Omental fat pad (tissue), 4 donors: Measurements from ENCODE around the gene APBA3. TPM values are rescaled to one million over a fixed set of nuclear protein-coding genes. Genes with fewer than 3 reads are reported as not detected.
"Not testable (repeated sequence)": the region's sequence is repeated elsewhere in the genome, so short reads cannot be mapped to it uniquely, and the experiment has no call there.

Experiments used
- ATAC-seq: fragments of 150-250 bp; one replicate; pipeline ENCODE4 v1.9.1; 2016; ENCODE audit warnings: mild to moderate bottlenecking, moderate library complexity; ENCODE audit not compliant: low FRiP score
- DNase-seq: peaks from one replicate; pipeline ENCODE4 v3.0.0-alpha.2; 2019; ENCODE audit warnings: low spot score
- CTCF ChIP-seq, 3 donors: fragments of 450-650 bp; IDR thresholded peaks; one replicate each; pipeline ENCODE4 v1.5.1; 2016 to 2017; ENCODE audit warnings: antibody characterized with exemption in 3 of 3, mild to moderate bottlenecking in 3 of 3, moderate library complexity in 2 of 3
- total RNA-seq, 4 donors: library from RNA; depleted of rRNA; stranded (reverse); fragments of >200 nt; gene quantifications; one replicate each; pipeline ENCODE4 v1.1.0, GENCODE V29; 2016

APBA3 gene
- total RNA-seq, 4 donors from 2014 or later: 13.5 to 24.1 (median 18.7) TPM

- DNase-seq (peak; percentile 96), ATAC-seq (peak; percentile 97)
- no peak for TF ChIP-seq CTCF (IDR thresholded peaks at IDR 0.05)
Measured at GRCh38 chr19:3762501-3763459, 1.3 kb upstream of the APBA3 start, which contains the start of gene MRPL54. Gene MRPL54, plus strand, starts transcription at chr19:3762682. Its CDS starts 19 bp downstream, at chr19:3762701.

- DNase-seq: no peak
- TF ChIP-seq CTCF (IDR thresholded peaks at IDR 0.05): no peak
- no peak for ATAC-seq
Measured at GRCh38 chr19:3762130-3762473, 610 bp upstream of the APBA3 start.

DNA sequence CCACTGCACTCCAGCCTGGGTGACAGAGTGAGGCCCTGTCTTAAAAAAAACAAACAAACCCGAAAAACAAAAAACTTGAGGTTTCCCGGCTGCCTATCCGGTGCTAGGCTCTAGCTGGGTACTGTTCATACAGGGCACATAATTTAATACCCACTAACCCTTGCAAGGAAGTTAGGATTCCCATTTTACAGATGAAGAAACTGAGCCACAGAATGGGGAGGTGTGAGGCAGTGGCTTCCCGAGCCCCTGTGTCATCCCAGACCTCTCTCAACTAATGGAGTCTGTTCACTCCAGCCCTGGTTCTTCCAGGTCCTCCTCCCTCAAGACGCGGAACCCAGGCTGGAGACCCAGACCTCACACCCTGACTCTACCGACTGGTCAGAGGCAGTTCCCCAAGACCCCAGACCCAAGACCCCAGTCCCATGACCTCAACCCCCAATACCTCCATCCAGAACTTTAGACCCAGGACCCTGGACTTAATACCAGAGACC, 576 bp downstream of the APBA3 start:
- TF ChIP-seq CTCF (IDR thresholded peaks at IDR 0.05): no peak
- ATAC-seq (no peak), DNase-seq (no peak)

GRCh38 chr19:3759482-3760254, 1.8 kb downstream of the APBA3 start:
- TF ChIP-seq CTCF (IDR thresholded peaks at IDR 0.05): no peak
- DNase-seq (no peak), ATAC-seq (no peak)

DNA sequence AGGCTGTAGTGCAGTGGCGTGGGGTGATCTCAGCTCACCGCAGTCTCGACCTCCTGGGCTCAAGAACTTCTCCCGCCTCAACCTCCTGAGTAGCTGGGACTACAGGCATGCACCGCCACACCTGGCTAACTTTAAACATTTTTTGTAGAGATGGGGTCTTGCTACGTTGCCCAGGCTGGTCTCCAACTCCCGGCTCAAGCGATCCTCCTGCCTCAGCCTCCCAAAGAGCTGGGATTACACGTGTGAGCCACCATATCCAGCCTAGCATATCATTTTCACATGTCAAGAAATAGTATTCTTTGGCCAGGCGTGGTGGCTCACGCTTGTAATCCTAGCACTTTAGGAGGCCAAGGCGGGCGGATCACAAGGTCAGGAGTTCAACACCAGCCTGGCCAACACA, 3.2 kb downstream of the APBA3 start:
- ATAC-seq, DNase-seq: not testable (repeated sequence)

- ATAC-seq, DNase-seq: not testable (repeated sequence)
Measured at GRCh38 chr19:3757705-3758104, 3.8 kb downstream of the APBA3 start.

- no peak for ATAC-seq
- DNase-seq: no peak
- no peak for TF ChIP-seq CTCF (IDR thresholded peaks at IDR 0.05)
Measured at GRCh38 chr19:3753631-3754410, 7.7 kb downstream of the APBA3 start.
